HG03575 (cell line): ENCODE data around the gene SLC46A3.
"Not testable (repeated sequence)": the region's sequence is repeated elsewhere in the genome, so short reads cannot be mapped to it uniquely, and the experiment has no call there.

Experiments used
- ATAC-seq: cut with Tn5 transposase; IDR thresholded peaks from one replicate; pipeline ENCODE4 v1.9.1; 2021; ENCODE audit not compliant: unreplicated experiment, insufficient number of reproducible peaks, low FRiP score; ENCODE audit errors: extremely low read depth

The SLC46A3 gene

DNA sequence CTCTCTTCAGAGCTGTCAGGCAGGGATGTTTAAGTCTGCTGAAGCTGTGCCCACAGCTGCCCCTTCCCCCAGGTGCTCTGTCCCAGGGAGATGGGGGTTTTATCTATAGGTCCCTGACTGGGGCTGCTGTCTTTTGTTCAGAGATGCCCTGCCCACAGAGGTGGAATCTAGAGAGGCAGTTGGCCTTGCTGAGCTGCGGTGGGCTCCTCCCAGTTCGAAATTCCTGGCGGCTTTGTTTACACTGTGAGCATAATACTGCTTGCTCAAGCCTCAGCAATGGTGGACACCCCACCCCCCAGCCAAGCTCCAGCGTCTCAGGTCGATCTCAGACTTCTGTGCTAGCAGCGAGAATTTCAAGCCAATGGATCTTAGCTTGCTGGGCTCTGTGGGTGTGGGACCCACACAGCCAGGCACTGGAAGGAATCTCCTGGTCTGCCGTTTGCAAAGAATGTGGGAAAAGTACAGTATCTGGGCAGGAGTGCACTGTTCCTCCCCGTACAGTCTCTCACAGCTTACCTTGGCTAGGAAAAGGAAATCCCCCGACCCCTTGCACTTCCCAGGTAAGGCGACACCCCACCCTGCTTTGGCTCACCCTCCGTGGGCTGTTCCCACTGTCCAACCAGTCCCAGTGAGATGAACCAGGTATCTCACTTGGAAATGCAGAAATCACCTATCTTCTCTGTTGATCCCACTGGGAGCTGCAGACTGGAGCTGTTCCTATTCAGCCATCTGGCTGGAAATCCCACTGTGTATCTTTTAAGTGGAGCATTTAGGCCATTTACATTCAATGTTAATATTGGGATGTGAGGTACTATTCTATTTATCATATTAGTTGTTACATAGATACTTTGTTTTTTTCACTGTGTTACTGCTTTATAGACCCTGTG is 24.9 kb downstream of the SLC46A3 start:
- ATAC-seq: not testable (repeated sequence)

- ATAC-seq: no peak
Measured at GRCh38 chr13:28685892-28686291, 32.9 kb downstream of the SLC46A3 start.

- no peak for ATAC-seq
Measured at GRCh38 chr13:28685114-28685513, 33.7 kb downstream of the SLC46A3 start.

GRCh38 chr13:28684257-28684656 is 34.5 kb downstream of the SLC46A3 start:
- ATAC-seq: no peak

- ATAC-seq: not testable (repeated sequence)
Measured at GRCh38 chr13:28683169-28683568, 35.6 kb downstream of the SLC46A3 start.

GRCh38 chr13:28680541-28680940 is 38.2 kb downstream of the SLC46A3 start:
- ATAC-seq: no peak

DNA sequence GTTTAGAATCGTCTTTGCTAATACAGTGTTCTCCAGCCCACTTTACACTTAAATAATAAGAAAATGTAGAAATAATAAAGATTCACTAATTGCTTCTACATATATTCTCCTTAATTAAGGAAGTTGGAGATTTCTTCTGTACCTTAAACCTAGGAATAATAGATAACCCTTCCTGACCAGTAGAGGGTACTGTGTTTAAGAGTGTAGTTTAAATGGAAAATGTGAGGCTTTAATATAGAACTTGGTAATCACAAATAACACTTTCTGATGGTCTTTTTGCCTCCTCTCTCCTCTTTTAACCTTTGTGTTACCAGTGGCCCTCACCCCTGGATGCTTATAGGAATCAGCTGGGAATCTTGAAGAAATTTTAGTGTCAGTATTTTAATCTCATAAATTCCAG is 39.1 kb downstream of the SLC46A3 start:
- no peak for ATAC-seq

- no peak for ATAC-seq
Measured at GRCh38 chr13:28678809-28679208, 40.0 kb downstream of the SLC46A3 start.

GRCh38 chr13:28671126-28671792 is 47.5 kb downstream of the SLC46A3 start:
- ATAC-seq: no peak

- no peak for ATAC-seq
Measured at GRCh38 chr13:28666897-28667488, 51.8 kb downstream of the SLC46A3 start.

DNA sequence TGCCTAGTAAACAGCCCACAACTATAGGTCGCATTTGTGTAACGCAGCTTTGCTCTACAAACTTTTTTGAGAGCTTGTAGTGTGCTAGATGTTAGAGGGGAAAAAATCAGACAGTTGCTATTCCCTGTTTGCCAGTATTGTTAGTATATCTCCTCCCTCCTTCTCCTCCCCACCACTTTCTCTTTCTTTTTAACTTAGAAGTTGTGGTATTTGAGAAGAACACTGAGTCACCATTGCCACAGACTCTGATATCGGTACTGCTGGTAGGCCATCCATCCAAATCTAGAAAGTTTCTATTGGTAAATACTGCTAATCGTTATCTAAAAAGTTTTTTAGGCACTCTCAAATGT is 59.2 kb downstream of the SLC46A3 start:
- ATAC-seq: no peak

DNA sequence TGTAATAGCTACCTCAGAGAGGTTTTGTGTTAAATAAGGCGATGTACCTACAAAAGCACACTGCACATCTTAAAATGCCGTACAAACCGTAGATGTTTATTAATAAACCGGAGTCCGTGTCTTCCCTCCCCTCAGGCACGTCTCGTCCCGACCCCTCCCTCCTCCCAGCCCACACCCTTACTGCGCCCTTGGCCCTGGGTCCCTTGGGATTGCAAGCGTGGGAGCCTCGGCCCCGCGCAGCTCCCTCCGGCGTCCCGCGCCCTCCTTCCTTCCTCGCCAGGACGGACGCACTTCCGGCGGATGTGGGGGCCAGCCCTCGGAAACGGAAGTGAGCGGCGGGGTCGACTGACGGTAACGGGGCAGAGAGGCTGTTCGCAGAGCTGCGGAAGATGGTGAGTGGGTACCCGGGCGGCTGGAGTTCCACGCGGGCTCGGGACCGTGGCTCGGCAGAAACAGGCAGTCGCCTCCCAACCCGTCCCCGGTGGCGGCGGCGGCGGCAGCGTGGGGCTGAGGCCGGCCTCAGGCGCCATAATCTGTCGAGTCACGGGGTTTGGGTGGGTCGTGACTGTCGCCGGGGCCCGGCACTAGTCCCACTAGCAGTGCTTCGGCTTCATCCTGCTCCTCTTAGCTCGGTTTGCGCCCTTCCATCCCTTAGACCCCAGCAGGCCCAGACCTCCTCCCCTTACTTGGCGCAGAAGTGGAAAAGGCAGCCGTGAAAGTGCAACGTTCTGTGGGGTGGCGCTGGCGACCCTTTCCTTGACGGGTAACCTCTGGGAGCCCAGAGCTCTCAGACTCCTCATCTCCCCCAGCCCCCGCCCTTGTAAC is 59.8 kb downstream of the SLC46A3 start, which contains the start of gene POMP:
Gene POMP, plus strand, starts transcription at position 335 of the 825 bp plus-strand sequence. Its CDS starts 55 bp downstream, at position 390.
- no peak for ATAC-seq

DNA sequence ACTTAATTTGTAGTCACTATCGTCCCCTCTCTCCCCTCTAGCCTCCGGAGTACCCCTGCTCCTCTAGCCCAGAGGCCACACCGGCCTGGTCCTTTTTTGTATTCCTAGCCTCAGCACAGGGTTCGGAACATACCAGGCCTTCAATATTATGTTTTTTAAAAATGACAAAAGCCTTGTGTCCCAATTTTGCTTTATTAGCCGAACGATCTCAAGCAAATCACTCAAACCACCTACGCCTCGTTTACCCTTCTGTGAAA is 60.3 kb downstream of the SLC46A3 start:
- ATAC-seq: no peak

GRCh38 chr13:28657784-28658538 is 60.8 kb downstream of the SLC46A3 start:
- no peak for ATAC-seq

GRCh38 chr13:28655561-28655960 is 63.2 kb downstream of the SLC46A3 start:
- no peak for ATAC-seq

DNA sequence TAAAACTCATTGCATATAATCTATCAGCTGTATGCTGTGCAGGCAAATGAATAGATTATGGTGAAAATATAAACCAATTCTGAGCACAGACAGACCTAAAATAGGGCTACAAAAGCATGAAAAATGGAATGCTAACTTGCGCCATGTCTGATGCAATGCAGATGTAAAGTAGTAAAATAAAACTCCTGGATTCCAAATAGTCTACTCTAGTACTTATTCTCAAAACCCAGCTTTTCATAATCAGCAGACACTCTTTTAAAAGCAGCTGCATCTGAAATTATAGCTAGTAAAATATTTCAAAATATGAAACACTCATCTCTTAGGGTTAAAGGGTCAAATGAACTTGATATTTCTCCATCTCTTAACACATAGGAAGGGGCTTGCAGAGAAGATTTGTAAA is 64.5 kb downstream of the SLC46A3 start:
- ATAC-seq: no peak

- no peak for ATAC-seq
Measured at GRCh38 chr13:28653111-28653510, 65.7 kb downstream of the SLC46A3 start.

DNA sequence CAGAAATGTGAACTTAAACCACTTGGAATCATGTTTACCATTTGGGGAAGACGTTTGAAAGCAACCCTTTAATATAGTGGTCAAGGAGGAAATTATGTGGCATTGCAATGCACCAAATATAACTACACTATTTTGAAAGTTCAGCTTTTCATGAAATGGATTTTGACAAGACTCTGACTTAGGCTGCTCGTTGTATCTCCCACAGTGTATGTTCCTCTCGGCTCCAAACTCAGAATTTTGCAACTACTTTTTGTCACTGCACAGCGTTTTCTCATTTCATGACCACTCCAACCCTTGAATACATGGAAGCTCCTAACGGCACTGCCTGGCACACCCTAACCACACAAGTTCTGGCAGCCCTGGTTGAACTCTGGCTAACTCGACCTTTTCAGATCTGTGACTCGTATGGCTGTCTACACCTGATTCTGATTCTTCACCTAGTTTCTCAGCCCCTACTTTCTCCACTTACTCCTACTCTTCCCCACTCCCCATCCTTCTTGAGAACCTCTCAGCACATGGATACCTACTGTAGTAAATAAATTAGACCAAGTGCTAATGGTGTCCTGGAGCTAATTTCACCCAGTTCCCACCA is 66.9 kb downstream of the SLC46A3 start:
- ATAC-seq: no peak
